GM04503 (cell line): ENCODE data around the gene UBE3B.

Source experiments
- DNase-seq: peaks from one replicate; pipeline ENCODE4 v3.0.0-alpha.2; 2012; ENCODE audit warnings: low read depth

The UBE3B gene

GRCh38 chr12:109475993-109476806, 1.2 kb upstream of the UBE3B start:
- no peak for DNase-seq

DNA sequence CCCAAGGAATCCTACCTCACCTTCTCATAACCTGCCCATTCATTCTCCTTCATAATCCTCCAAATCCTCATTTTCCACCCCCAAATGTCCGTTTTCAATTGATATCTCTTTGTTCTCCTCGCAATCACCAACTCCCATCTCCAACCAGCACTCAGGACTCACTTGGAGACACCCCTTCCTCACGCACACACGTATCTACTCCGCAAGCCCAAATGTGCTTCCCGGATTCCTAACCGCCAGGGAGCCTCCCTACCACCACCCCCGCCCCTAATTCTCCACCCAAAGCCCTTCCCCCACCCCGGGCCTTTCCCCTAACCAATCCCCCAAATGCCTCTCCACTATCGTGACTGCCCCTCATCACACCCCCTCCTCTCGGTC, 638 bp upstream of the UBE3B start:
- DNase-seq: no peak

DNA sequence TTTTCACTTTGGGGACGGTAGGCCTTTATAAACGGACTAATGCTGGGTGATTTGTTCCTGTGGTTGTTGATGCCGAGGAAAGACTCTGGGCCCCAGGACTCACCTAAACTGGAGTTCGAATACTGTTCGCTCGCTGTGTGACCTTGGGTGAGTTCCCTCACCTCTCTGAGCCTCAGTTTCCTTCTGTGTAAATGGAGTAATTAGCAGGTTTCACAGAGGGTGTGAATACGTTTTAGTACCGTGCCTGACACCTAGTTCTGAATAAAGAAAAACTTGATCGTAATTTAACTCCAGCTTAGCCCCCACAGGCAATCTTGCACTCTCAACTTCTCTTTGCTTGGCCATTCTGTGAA, 505 bp downstream of the UBE3B start:
- DNase-seq: no peak

DNA sequence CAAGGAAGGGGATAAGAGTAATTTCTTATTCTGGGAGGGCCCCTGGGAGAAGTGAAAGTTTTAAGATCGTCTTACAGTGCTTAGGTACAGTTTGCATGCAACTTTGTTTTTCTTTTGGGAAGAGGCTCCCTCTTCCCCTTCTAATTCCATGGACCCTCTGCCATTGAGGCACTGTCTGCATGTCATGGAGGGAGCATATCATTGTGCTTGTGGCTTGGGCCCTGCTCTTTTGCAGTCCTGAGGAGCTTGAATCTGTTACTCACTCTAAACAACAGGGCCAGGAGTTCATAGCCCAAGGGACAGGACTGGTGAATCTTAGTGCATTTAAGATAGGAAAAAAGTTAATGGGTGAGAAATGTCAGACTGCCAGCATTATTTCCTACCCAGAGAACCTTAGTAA, 2.3 kb downstream of the UBE3B start:
- no peak for DNase-seq

- DNase-seq: no peak
Observed at GRCh38 chr12:109480356-109480755, 2.9 kb downstream of the UBE3B start.

DNA sequence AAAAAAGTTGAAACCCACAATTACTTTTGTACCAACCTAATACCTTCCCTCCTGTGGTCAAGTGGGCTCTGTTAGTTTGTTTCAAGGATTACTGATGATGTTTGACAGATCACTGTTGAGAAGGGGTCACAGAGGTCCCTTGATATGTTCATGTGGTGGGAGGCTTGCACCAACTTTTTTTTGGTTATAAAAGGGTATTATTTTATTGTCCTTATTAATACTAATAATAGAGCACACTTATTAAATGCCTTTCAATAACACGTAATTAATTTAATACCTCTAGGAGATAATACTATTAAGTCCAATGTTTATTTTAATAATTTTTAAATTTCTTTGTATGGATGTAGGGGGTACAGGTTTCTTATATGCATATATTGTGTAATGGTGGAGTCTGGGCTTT, 4.4 kb downstream of the UBE3B start:
- DNase-seq: no peak

DNA sequence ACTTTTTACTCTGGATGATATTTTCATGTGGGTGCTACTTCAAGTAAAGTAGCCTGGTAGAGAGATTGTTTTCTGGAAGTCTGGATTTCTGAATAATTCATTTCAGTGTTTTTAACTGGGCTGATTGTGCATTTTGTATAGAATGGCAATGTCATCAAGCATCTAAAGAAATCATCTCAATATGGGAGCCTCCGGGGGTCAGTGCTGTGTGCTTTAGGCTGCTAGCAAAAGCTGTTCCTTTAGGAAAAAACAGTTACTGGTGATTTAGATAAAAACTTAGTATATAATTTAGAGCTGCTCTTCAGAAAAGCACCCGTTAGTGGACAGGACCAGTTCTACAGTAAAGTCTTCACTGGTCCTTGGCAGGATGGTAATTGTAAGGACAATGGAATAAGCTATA, 5.1 kb downstream of the UBE3B start:
- DNase-seq: no peak

GRCh38 chr12:109482894-109483293, 5.5 kb downstream of the UBE3B start:
- DNase-seq: no peak

DNA sequence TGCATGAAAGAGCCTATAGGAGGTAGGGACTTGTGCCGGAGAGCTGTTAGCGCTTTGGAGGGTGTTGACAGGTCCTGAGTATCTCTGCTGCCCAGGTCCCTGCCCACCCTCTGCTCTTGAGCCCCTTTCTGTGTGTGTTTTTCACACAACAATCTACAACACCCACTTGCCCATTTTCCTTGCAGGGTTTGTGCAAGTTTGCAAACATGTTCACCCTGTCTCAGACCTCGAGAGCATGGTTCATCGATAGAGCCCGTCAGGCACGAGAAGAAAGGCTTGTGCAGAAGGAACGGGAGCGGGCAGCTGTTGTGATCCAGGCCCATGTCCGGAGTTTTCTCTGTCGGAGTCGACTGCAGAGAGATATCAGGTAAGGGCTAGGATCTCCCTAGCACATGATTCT, 5.9 kb downstream of the UBE3B start:
- no peak for DNase-seq

DNA sequence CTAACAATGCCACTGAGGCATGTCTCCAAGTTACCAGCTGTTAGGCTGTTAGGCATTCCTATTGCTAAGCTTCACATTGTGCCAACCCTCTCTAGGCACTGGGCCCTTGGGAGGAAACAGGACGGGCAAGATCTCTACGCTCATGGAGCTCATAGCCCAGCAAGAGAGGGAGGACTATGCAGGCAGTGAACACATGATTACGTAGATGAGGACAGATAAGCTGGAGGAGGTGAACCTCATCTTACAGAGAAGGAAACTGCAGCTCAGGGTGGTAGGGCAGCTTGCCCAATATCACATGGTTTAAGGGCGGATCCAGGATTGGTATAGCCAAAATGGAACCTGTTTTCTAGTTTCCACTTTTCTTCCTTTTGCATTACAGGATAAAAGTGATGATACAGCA, 7.8 kb downstream of the UBE3B start:
- no peak for DNase-seq

GRCh38 chr12:109487181-109488050, 10.0 kb downstream of the UBE3B start:
- DNase-seq: no peak

DNA sequence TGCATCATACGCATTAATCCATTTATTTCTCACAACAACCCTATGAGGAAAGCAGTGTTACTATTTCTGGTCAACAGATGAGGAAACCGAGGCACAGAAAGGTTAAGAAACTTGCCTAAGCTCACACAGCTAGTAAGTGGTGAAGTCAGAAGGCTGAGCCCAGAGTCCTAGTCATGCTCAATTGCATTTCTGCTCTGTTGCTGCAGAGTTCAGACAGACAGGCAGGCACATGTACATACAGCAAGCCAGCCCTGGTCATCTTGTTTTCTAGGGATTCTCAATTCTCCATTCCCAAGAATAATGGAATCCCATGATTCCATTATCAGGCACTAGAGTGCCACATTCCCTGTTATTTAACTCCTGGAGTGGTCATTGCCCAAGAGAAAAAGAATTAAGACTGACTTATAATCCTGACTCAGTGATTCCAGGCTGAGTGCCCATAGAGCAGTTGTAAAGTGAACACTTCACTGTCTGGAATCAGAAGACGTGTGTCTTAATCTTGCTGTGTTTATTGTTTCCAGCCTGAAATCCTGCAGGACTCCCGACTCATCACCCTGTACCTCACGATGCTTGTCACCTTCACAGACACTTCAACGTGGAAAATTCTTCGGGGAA, 10.7 kb downstream of the UBE3B start:
- DNase-seq: peak; percentile 51

DNA sequence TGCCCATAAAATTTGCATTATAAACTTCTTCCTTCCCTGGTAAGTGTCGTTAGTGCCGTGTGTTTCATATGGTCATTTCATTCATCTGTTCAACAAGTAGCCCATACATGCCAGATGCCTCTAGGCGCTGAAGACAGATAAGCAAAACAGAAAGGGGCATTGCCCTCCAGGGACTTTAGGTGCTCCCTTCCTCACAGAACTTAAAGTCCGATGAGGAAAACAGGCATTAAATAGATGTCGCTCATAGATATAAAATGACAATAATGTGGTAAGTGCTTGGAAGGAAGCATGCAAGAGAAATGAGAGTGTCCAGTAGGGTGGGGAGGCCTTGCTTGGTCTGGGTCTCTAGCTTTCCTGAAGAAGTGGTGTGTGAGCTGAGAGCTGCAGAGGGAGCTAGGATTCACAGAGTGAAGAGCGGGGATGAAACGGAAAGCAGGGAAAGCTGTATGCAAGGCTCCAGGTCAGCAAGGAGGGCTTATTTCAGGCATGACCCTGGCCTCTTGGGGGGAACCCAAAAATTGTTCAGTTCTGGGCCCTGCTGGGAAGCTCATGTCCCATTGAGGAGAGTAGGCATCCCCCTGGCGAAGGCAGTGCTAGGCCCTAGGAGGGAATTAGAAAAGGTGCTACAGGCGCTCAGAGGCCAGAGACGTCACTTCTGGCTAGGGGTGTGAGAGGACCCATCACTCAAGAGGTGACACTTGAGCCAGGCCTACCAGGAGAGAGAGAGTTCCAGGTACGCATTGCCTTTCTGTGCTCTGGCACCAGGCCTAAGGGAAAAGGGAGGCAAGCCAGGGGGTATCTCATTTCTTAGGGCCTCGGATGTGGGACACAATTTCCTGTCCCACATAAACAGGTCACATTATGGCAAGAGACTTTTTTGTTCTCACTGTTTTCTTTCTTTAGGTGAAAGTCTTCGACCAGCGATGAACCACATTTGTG, 11.9 kb downstream of the UBE3B start:
- no peak for DNase-seq

GRCh38 chr12:109489955-109490565, 12.6 kb downstream of the UBE3B start:
- DNase-seq: no peak

DNA sequence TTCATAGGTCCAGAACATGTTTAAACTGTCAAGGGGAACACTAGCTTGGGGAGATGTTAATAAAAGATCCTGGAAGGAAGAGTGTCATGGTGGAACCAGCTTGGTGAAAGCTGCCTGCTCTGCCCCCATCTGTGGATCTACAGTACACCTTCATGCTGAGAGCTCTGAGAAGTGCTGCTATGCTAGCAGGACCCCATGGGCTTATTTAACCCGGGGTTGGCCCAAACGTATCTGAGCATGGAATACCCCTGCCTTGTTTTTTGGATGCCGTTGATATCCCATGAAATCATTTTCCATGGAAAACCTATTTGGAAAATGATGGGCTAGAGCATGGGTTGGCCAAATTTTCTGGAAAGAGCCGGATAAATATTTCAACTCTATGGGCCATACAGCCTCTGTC, 14.2 kb downstream of the UBE3B start:
- DNase-seq: no peak

DNA sequence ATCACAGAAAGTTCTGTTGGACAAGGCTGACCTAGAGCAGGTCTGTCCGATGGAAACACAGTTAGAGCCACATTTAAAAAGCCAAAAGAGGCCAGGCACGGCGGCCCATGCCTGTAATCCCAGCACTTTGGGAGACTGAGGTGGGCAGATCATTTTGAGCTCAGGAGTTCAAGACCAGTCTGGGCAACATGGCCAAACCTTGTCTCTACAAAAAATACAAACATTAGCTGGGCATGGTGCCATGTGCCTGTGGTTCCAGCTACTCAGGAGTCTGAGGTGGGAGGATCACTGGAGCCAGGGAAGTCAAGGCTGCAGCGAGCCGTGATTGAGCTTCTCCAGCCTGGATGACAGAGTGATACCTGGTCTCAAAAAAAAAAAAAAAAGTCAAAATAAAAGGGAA, 14.9 kb downstream of the UBE3B start:
- DNase-seq: no peak

DNA sequence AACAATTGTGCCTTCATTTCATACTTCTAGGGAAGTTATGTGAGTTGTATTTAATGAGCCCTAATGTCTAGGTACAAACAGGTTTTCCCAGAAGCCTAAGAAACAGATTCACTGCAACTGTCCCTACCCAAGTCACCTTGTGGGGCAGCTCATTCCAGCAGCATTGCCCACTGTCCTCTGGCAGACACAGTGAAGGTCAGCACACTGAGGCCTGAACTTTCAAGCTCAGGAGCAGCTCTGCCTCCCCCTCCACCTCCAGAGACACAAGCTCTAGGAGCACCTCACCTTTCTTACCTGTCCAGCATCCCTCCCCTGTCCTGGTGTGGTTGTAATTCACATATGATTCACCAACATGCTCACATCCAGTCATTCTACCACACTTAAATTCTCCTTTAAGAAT, 15.7 kb downstream of the UBE3B start:
- DNase-seq: no peak

GRCh38 chr12:109493938-109494337, 16.5 kb downstream of the UBE3B start:
- no peak for DNase-seq

GRCh38 chr12:109494348-109494881, 17.0 kb downstream of the UBE3B start:
- DNase-seq: no peak

DNA sequence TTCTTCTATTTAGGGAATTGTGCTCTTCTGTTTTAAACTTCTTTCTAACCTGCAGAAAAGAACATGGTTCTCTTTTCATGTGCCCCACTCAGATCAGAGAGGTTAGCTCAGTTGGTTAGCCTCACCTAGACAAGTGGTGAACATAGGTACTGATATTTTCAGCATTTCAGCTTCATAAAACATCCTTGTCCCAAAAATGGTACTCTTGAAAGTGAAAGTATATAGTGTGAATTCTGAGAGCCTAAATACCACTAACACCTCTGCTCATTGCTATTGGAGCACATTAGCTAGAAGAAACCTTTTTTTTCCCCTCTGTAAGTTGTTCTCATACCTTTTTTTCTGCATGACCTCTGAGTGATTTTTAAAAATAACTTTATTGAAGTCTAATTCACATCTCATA, 17.6 kb downstream of the UBE3B start:
- DNase-seq: no peak

GRCh38 chr12:109496306-109496705, 18.9 kb downstream of the UBE3B start:
- DNase-seq: no peak
